AG09319 (cell line): ENCODE measurements around the gene KCNMB2.

Source experiments
- DNase-seq: peaks from one replicate; pipeline ENCODE4 v3.0.0-alpha.2; 2010; ENCODE audit warnings: low read depth; ENCODE audit errors: extremely low read depth
- TF ChIP-seq, protein P1 (sequence below): IDR thresholded peaks from 2 replicates; pipeline ENCODE4 v1.5.1; 2011; ENCODE audit warnings: low read depth, mild to moderate bottlenecking, inconsistent platforms, low read length, moderate library complexity

The KCNMB2 gene

DNA sequence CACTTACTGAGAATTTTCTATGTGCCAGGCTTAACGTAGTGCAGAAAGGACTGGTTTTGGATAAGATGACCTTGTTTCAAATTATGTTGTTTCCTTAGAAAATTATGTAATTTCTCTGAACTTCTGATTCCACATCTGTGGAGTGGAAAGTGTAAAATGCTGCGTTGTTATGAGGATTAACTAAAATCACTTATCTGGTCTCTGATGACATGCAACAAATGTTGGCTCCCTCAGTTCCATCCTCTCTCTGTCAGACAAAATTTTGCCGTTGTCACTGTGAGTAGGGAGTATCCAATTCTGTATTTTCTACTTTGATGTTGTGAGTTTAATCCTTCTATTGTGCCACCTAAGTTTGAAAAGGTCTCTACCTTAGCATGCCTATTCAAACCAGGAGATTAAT is 175.5 kb downstream of the KCNMB2 start:
- no peak for DNase-seq
- TF ChIP-seq, protein P1, sequence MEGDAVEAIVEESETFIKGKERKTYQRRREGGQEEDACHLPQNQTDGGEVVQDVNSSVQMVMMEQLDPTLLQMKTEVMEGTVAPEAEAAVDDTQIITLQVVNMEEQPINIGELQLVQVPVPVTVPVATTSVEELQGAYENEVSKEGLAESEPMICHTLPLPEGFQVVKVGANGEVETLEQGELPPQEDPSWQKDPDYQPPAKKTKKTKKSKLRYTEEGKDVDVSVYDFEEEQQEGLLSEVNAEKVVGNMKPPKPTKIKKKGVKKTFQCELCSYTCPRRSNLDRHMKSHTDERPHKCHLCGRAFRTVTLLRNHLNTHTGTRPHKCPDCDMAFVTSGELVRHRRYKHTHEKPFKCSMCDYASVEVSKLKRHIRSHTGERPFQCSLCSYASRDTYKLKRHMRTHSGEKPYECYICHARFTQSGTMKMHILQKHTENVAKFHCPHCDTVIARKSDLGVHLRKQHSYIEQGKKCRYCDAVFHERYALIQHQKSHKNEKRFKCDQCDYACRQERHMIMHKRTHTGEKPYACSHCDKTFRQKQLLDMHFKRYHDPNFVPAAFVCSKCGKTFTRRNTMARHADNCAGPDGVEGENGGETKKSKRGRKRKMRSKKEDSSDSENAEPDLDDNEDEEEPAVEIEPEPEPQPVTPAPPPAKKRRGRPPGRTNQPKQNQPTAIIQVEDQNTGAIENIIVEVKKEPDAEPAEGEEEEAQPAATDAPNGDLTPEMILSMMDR = no peak

DNA sequence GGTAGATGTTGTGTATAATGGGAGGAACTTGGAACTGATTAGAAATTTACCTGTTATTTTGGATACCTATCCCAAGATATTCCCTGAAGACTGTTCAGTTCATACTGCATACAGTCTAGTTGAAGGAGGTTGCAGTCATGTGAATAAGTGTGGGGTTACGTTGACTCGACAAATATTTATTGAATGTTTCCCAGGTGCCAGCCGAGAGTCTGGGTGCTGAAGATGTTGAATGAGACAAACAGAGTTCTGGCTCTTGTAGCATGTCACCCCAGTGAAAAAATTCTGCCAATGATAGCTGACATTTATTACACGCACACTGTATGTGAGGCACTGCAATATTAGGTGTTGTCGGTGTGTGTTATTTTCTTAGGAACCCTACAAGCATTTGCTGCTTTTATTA is 176.0 kb downstream of the KCNMB2 start:
- no peak for DNase-seq
- TF ChIP-seq, protein P1 = no peak

GRCh38 chr3:178714925-178715832 is 178.9 kb downstream of the KCNMB2 start:
- no peak for DNase-seq
- TF ChIP-seq, protein P1 = no peak

DNA sequence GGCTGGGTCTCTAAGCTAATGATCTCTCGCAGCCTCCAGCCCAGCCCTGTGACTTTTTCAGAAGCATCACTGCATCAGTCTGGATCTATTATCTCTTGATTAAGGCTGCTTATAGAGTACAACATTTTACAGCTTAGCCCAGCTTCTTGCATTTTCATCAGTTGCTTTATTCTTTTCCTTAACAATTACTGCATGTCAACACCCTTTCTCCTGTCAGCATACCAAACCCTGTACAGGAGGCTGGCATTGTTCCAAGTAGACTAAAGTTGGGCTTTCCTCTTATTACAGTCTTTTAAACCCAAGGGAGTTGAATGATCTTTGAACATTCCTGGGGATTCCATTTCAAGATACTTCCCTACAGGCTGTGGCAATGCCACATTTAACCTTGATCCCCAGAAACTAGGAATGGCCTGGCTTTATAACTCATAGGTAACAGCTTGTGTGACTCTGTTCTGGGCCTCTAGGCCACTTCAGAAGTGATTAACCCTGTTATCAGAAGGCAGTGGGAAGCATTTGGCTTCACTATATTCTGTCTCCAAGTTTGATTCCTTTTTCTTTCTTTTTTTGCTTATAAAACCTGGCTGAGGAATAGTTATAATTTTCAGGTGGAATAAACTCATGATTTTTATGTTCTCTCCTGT is 182.9 kb downstream of the KCNMB2 start:
- TF ChIP-seq, protein P1 = no peak
- no peak for DNase-seq

DNA sequence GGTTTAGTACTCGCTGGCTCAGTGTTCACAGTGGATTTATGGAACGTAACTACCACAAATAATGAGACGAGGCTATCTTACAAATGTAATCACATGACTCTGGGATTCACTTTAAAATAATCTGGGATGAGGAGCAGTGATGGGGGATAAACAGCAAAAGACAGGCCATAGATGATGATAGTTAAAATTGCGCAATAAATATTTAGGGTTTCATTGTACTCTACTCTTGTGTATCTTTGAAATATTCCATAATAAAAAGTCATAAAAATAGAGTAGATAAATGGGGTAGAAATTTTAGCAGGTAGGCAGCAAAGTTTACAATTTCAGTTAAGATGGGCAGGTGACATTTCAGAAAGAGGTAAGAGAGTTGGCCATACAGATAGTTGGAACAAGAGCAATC is 196.6 kb downstream of the KCNMB2 start:
- DNase-seq = no peak
- TF ChIP-seq, protein P1 = no peak

DNA sequence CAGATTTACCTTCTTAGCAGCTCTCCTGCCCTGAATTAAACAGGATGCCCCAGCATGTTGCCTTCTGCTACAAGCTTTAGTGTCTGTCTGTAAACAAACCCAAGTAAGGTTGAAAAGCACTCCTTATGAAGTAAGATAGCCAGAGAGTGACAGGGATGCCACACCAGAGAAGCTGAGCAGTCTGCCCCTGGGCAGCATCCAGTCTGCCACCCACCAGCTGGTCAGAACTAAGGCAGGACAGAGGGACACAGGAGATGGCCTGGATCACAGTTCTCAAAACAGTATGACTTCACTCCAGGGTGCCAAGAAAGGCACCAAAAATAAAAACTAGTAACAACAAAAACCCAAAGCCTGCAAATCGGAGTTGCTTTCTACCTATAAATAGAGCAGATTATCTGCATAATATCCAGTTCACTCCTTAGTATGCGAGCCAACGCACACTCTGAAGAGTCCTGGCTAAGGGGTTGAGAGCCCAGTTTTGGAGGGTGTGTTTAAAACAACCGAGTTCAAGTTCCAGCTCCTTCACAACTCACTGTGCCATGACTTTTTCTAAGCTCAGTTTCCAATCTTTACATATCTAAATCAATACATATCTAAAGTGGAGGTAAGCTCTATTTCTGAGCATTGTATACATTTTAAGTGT is 198.9 kb downstream of the KCNMB2 start:
- TF ChIP-seq, protein P1 = no peak
- DNase-seq = no peak

GRCh38 chr3:178736300-178736699 is 200.1 kb downstream of the KCNMB2 start:
- no peak for DNase-seq
- TF ChIP-seq, protein P1 = no peak
